HG03139 (cell line): ENCODE data around the gene MOB1A.
"Not testable (repeated sequence)": the region's sequence is repeated elsewhere in the genome, so short reads cannot be mapped to it uniquely, and the experiment has no call there.

ENCODE experiments used
- ATAC-seq: cut with Tn5 transposase; IDR thresholded peaks from one replicate; pipeline ENCODE4 v1.9.1; 2021; ENCODE audit not compliant: unreplicated experiment

MOB1A gene

DNA sequence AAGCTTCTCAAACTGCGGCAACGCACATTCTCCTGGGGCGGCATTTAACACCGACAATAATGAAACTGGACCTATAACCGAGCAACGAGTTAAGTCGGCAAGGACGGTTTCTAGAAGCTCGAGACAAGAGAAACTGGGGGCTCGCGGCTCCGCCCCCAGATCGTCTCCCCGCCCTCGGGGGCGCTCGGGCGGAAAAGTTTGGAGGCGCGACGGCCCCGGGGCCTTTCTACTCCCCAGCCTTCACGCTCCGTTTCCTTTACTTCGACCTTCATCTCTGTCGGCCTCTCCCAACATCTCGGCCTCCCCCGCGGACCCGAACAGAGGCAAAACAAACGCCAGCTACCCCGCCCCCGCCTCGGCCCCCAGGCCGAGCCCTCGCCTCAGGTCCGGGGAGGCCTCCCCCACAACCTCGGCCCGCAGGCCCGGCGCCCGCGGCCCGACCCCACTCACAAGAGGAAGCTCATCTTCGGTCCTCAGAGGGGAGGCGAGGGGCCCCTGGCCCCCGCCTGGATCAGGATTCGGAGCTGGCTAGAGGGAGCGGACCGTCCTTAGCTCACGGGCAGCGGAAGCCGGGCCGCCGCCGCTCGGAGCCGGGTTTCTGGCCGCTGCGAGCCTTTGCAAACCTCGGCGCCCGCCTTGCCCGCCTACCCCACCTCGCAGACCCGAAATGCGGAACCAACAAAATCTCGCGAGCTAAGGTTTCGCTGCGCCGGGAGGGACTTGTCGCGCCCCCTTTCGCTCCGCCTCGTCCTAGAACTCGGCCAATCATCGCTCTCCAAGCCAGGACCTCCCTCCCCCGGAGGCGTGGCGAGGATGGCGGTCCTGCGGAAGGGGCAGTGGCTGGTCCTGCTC, at the start of gene MOB1A:
TSS of gene MOB1A (minus strand) at position 669 of the 852 bp plus-strand sequence. CDS start at position 464, 205 bp downstream.
- peak; percentile 84 for ATAC-seq

DNA sequence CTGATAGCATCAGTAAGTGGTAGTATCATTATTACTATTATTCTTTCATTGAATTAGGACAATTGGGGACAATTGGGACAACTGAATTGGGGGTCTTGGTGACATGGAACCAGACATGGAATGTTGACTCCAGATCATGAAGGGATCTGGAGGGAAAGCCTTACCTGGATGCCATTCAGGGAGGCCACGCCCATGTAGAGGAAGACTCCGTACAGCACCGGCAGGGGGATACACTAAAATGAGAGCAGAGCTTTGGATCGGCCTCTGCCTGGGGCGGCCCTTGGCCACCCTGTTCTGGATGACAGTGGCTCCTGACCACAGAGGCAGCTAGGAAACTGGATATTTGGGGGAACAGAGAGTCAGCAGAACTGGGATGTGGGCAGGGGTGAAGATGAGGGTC, 49.0 kb upstream of the MOB1A start:
- no peak for ATAC-seq

DNA sequence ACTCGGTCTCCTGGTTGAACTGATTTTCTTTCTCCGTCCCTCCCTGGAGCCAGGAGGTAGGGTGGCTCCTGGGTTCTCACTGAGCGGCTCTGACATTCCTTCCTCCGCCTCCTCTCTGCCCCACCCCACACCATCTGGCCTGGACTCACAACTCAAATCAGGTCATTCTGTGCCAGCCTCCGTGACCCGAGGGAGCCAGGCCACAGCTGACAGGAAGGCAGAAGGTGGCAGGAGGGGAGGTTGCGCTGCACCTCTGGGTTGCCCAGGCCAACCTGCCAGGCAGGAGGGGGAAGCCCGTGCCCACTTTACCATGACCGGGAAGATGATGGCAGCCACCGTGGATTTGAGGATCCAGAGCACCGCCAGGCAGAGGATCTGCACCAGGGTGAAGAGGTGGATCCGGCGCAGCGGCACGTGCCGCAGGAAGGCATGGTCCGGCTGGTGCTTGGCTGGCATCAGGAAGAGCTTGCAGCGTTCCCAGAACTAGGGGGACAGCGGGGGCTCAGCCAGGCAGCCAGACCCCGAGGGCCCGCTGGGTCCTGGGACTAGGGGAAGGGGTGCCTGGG, 48.1 kb upstream of the MOB1A start:
- no peak for ATAC-seq

DNA sequence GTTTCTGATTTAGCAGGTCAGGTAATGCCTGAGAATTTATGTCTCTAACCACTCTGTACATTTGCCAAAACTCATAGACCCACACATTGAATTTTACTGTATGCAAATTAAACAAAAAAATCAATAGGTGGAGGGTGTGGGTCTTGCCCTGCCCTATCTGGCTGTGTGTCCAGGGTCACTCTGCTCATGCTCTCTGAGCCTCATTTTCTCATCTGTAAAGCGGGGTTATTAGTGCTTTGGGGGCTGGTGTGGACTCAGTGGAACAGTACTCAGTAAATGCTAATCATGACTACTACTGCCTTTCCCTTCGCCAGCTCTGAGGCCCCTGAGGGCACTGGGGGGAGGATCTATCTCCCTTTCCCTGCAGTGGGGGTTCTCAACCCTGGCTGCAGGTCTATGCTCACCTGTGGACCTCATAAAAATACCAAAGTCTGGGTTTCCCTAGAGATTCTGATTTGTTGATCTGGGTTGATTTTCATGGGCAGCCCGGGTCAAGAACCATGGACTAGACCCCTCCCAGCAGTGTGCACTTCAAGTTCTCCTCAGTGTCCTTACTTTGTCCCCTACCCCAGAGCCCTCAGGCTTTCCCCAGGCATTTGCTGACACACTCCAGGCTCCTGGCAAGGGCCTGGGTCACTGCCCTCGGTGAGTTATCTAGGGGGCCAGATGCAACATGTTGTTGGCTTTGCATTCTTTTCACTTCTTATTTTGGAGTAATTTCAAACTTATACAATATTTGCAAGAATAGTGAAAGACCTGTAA, 47.2 kb upstream of the MOB1A start:
- ATAC-seq: no peak

DNA sequence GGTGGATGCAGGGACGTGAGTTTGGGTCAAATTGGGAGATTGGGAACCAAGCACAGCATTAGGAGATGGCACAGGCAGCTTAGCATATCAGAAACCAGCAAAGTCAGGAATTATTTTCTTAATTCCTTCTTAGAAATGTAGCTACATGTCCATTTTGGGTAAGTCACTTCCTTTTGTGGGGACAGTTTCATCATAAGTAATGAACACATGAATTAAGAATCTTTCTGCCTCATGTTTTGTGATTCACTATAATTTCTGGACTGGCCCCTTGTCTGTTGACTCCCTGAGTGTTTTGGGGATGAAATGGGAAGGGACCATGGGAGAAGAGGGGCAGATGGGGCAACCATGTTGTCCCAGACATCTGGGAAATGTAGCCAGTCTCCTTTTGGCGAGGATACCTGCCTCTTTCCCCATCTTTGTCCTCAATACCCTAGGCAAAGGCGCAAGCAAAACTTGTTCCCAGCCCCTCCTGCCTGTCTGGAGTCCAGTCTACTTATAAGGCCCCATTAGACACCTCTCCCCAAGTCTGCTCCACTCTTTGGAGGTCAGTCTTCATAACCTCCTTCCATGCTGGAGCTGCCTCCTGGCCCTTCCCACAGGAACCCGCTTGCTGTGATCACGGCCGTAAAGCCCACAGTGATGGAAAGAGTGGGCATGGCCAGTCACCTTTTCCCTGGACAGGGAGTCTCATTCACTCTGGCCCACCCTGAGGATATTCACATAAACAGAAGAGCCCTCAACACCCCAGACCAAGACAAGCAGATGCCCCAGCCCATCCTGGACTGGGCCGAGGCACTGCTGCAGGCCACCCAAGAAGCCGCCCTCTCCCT, 45.5 kb upstream of the MOB1A start:
- ATAC-seq: no peak

DNA sequence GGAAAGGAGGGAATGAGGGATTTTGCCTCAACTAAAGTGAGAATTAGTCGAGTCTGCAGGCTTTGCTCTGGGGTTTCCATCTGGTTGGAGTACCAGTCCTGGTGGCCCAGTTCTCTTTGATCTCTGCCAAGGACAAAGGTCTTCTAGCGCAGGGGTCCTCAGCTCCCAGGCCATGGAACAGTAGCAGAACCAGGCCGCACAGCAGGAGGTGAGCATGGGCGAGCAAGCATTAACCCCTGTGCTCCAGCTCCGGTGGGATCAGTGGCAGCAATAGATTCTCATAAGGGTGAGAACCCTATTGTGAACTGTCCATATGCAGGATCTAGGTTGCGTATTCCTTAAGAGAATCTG, 43.6 kb upstream of the MOB1A start:
- no peak for ATAC-seq

DNA sequence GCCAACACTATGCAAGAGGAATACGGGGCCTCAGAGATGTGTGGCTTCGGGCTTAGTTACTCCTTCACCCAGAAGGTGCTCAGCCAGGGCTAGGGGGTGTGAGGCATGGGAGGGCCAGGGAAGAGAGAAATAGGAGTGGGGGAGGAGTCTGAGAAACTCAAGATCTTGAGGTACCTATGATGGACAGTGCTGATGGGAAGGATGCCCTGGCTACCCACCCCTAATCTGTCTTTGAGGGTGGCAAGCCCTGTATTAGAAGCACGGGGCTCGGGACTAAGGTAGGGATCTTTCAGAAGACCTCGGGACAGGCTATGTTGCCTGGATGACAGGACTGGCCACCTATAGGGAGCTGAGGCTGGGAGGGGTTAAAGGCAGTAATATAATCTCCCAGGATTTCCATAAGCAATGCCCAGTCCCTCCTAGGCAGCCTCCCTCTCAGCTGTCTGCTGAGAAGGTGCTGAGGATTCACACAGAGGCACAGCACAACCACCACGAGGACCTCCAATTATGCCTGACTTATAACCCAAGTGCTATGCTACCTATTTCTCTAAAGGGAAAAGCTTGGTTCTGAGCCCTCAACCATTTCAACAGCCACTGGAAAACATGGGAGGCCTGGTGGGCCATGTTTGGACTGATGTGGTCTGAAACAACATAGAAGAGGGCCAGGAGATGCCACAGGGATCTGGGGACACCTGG, 43.1 kb upstream of the MOB1A start:
- ATAC-seq: no peak

DNA sequence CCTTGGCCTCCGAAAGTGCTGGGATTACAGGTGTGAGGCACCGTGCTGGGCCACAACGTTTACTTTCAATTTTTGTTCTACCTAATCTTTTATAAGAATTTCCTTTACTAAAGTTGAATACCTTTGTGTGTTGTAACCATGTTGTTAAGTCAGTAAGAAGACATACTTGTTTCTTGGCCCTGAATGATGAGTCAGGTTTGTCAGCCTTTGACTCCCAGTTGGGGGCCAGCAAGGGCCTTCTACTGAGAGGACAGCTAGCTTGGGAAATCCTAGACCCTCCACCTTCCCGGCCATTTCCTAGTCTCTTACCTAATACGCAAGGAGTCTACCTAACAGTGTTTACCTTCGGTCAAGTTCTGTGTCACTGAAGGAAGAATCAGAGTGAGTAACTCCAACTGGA, 42.4 kb upstream of the MOB1A start:
- no peak for ATAC-seq

DNA sequence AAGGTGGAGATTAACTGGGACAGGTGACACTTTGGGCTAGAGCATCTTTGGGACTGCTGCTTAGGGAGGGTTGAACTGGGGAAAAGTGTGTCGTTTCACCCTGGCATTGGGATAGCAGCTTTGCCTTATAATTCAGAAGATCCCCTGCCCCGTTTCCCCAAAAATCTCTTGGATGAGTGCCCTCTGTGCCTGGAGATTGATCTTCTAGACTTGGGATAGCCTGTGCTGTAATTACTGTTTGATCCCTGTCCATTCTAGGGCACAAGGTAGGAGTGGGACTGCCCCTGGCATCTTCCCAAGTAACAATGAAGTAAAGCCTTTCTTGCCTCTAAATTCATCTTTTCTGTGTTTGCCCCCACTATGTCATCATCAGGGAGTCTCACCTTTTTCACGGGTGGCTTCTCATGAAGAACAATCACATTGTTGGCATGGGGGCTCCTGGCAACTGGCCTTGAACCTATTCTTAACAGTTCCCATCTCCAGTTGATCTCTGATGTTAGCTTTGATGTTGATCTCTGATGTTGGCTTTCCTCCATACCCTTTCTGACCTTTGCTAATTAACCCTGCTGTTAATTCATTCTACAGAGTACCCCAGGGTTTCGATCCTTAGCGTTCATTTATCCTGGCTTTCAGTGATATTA, 41.3 kb upstream of the MOB1A start:
- ATAC-seq: no peak

DNA sequence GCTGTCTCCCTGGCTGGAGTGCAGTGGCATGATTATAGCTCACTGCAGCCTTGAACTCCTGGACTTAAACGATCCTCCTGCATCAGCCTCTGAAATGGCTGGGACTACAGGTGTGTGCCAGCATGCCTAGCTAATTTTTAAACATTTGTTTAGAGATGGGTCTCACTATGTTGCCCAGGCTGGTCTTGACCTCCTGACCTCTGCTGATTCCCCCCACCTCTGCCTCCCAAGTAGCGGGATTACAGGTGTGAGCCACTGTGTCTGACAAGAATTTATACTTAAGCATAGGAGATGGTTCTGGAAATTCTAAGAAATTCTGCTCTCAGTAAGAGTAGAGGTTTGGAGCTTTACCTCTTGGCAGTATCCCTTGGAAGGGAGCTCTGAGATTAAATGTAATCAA, 38.0 kb upstream of the MOB1A start:
- ATAC-seq: no peak

DNA sequence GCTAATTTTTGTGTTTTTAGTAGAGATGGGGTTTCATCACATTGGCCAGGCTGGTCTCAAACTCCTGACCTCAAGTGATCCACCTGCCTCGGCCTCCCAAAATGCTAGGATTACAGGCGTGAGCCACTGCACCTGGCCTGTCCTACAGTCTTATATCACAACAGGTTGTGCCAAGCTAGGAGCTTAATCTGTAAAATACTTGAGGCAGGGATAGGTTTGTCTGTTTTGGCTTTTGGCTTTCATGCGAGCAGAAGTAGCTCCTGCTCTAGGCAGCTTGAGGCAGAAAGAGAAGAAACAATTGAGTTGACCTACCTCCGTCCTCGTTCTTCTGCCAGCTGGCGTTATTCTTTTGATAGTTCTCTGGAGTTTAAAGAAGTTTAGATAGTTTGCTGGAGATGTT, 37.1 kb upstream of the MOB1A start:
- ATAC-seq: not testable (repeated sequence)

DNA sequence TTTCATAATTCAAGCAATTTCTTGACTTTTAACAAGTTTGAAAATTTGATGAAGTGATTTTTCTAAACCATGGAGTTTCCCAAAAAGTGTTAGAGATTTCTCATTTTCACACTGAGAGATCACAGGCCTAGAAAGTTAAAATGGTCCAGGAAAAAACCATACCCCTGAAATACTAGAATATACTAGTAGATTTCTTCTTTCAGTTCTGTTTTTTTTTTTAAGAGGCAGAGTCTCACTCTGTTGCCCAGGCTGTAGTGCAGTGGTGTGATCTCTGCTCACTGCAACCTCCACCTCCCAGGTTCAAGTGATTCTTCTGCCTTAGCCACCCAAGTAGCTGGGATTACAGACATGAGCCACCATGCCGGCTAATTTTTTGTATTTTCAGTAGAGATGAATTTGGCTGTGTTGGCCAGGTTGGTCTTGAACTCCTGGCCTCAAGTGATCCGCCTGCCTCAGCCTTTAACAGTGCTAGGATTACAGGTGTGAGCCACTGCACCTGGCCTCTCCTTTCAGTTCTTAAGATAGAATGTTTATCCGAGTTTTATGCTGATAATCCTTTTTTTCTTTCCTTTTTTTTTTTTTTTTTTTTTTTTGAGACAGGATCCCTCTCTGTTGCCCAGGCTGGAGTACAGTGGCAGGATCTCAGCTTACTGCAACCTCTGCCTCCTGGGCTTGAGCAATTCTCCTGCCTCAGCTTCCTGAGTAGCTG, 34.2 kb upstream of the MOB1A start:
- no peak for ATAC-seq

DNA sequence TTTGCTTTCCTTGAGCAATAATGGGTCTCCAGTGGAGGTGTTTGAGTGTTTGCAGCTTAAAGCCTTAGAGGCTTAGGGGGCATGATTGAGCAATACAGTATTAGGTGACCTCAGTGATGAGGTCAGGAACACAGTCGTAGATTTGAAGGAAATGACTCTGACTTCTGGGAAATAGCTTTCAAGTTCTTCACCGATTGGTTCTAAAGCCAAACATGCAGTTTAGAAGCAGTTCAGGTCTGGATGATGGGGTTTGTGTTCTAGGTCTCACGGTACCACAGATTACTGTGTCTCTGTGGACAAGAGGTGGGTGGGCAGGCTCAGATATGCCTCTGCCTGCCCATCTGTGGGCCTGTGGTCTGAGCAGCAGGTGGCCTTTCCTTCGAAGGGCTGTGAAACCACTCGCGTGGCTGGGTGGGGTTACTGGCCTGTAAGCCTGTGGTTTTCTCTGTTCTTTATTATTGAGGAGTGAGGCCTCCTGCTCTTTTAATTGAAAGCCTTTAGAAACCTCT, 27.6 kb upstream of the MOB1A start:
- peak; percentile 77 for ATAC-seq

DNA sequence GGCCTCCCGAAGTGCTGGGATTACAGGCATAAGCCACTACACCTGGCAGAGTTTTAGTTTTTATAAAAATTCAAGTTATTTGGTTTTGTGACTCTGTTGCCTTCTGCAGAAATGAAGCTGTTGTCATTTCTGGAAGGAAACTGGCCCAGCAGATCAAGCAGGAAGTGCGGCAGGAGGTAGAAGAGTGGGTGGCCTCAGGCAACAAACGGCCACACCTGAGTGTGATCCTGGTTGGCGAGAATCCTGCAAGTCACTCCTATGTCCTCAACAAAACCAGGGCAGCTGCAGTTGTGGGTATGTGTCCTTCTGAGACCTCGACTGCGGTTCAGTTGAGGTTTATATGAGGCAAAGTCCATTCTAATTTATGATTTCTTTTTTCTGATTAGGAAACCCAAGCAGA, 26.9 kb upstream of the MOB1A start:
- no peak for ATAC-seq

DNA sequence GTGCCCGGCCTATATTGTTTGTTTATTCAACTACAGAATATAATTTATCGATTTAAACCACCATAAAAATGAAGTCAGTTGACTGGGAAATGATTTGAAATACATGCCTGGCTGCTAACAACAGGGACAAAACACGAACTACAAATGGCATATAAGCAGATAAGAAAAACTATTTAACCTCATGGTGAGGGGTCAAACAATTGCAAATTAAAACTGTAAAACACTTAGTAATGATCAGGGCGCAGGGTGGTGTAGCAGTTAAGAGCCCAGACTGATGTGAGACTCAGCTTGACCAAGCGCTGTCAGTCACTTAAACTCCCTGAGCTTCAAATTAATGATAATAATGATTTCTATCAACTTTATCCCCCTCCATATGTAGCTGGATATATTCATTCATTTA, 26.4 kb upstream of the MOB1A start:
- ATAC-seq: no peak

DNA sequence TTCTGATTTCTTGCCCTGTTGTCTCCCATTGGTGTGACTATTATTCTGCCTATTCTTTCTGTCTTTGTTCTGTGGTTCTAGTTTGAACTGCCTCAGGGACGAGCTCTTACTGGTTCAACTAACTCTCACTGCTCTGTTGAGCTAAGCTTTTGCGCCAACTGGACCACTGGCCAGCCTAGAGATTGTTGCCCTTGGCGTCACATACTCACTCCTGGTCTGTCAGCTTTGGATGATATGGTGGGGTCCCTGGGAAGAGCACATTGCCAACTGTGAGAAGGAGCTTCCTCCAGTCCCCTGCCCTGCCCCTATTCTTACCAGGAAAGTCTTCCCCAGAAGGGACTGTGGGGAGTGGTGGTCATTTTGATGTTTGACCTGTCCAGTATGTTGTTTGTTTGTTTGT, 25.8 kb upstream of the MOB1A start:
- no peak for ATAC-seq

DNA sequence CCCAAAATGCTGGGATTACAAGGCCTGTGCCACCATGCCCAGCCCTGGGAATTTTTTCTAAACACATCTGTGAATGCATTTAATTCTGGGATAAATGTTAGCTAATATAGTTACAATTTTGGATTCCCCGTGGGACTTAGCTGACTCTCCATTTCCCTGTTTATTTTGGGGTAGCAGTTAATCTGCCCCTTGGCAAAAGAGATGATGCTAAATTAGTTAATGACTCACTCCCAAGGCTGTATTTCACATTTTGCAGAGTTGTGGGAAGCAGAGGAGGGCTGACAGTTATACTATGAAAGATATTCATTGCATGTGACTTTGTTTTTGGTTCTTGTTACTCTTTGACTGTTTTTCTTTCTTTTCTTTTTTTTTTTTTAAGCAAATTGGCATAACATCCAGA, 22.9 kb upstream of the MOB1A start:
- ATAC-seq: no peak

DNA sequence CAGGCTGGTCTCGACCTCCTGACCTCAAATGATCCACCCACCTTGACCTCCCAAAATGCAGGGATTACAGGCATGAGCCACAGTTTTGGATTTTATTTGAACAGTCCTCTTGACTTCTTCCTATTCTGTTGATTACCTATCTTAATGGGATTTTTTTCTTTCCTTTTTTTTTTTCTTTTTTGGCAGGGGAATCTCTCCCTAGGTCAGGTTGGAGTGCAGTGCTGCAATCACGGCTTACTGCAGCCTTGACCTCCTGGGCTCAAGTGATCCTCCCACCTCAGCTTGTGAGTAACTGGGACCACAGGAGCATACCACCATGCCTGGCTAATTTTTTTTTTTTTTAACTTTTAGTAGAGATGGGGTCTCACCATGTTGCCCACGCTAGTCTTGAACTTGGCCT, 22.5 kb upstream of the MOB1A start:
- no peak for ATAC-seq

DNA sequence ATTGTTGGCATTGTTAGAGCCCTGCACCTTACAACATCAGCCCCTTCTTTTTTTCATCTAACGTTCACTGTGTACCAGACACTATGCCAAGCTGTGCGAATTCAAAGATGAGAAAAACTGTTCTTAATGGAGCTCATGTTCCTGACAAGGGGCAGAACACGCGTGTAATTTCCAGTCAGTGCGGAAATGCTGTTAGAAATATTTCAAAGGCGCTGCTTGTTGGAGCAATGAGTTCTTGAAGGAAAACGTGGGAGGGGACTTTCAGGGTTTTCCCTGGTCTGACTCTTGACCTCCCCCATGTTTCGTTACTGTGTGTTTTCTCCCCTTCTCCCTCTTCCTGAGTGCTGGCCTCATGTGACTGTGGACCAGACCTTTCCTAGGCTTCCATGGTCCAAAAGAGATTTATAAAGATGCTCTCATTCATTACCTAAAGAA, 21.2 kb upstream of the MOB1A start:
- ATAC-seq: no peak
